HepG2 (cell line): ENCODE results near the gene TRIM54. TPM values are rescaled to one million over a fixed set of nuclear protein-coding genes. Genes with fewer than 3 reads are reported as not detected.

Experiments
- ATAC-seq: fragments of 200-7000 bp; cut with Tn5 transposase; 3 replicates; pipeline ENCODE4 v1.9.1; 2020; ENCODE audit warnings: mild to moderate bottlenecking, moderate library complexity
- BruUV-seq: library from RNA; stranded (reverse); fragments of 400-500 nt; replicated peaks from 2 replicates; lab custom pipeline; 2021; lab: Mats Ljungman, UMichigan
- CTCF ChIA-PET: fragments of 300-600 bp; formaldehyde crosslinking; extraction: SDS; loops from one replicate; lab custom pipeline; 2021; ENCODE audit warnings: low total read pairs, inconsistent platforms, low intra/inter-chr PET ratio; lab: Yijun Ruan, JAX
- POLR2A ChIA-PET: fragments of 350-600 bp; sonication (Branson Sonifier 250); formaldehyde crosslinking; loops from one replicate; lab custom pipeline; 2020; ENCODE audit warnings: antibody characterized with exemption, inconsistent platforms; lab: Yijun Ruan, JAX
- DNase-seq: peaks from one replicate; pipeline ENCODE4 v3.0.0-alpha.2; 2015; ENCODE audit warnings: low spot score
- FAIRE-seq: peaks from 3 replicates; lab custom pipeline; 2011; peaks lifted over from hg19 to GRCh38; lab: Jason Lieb, UNC
- H2AFZ ChIP-seq: one replicate; pipeline ENCODE4 v1.6.1; 2011; ENCODE audit warnings: low read length, inconsistent platforms
- H3K27ac ChIP-seq: fragments of 300-600 bp; 3 replicates; pipeline ENCODE4 v1.8.0; 2011; ENCODE audit warnings: mixed run types, mild to moderate bottlenecking, mixed read lengths, low read length, inconsistent platforms; ENCODE audit not compliant: insufficient read depth; ENCODE audit errors: extremely low read length
- H3K27me3 ChIP-seq, 2 experiments: fragments of 200-600 bp in 1 of 2; 2 replicates in 1 of 2; 3 replicates in 1 of 2; pipeline versions ENCODE4 v1.6.0 to v1.8.0; 2011; ENCODE audit warnings: low read length in 2 of 2, mild to moderate bottlenecking in 2 of 2, moderate library complexity in 2 of 2, inconsistent platforms in 1 of 2; ENCODE audit not compliant: insufficient read depth in 2 of 2, control insufficient read depth in 1 of 2
- H3K36me3 ChIP-seq, 2 experiments: fragments of 200-600 bp in 1 of 2; replicated peaks in 1 of 2; 2 replicates in 1 of 2; 3 replicates in 1 of 2; pipeline versions ENCODE4 v1.5.1 to v1.8.0; 2011; ENCODE audit warnings: low read length in 2 of 2, inconsistent platforms in 1 of 2; ENCODE audit not compliant: insufficient read depth in 2 of 2, control insufficient read depth in 1 of 2
- H3K4me1 ChIP-seq: 2 replicates; pipeline ENCODE4 v1.5.1; 2012; ENCODE audit warnings: low read length, inconsistent platforms; ENCODE audit not compliant: insufficient read depth
- H3K4me2 ChIP-seq: 2 replicates; pipeline ENCODE4 v1.6.0; 2011; ENCODE audit warnings: low read depth, low read length, inconsistent platforms
- H3K4me3 ChIP-seq, 3 experiments: fragments of 200-600 bp in 1 of 3; sonication (generic), shearing (Covaris generic) in 1 of 3; replicated peaks in 1 of 3; 2 replicates each; pipeline ENCODE4 v1.5.1; 2011 to 2016; ENCODE audit warnings: low read length in 3 of 3, inconsistent platforms in 2 of 3, low read depth in 2 of 3, mild to moderate bottlenecking in 2 of 3, control low read depth in 1 of 3, mixed read lengths in 1 of 3; ENCODE audit not compliant: insufficient read depth in 1 of 3
- H3K79me2 ChIP-seq: one replicate; pipeline ENCODE4 v1.6.1; 2011; ENCODE audit warnings: low read length, inconsistent platforms; ENCODE audit not compliant: insufficient read depth
- H3K9ac ChIP-seq: 2 replicates; pipeline ENCODE4 v1.6.0; 2011; ENCODE audit warnings: mild to moderate bottlenecking, low read depth, low read length, inconsistent platforms; ENCODE audit not compliant: insufficient read depth
- H3K9me3 ChIP-seq: 2 replicates; pipeline ENCODE4 v1.5.1; 2012; ENCODE audit warnings: mild to moderate bottlenecking, low read length
- H4K20me1 ChIP-seq: 2 replicates; pipeline ENCODE4 v1.6.0; 2011; ENCODE audit warnings: inconsistent platforms, mild to moderate bottlenecking, low read length, moderate library complexity; ENCODE audit not compliant: insufficient read depth
- ARNT2 ChIP-seq: sonication (generic); formaldehyde crosslinking; IDR thresholded peaks from 2 replicates; pipeline ENCODE4 v1.8.0; 2022; ENCODE audit warnings: mild to moderate bottlenecking, low read depth, missing genetic modification reagents, moderate library complexity
- BCLAF1 ChIP-seq: fragments of 450-650 bp; IDR thresholded peaks from 2 replicates; pipeline ENCODE4 v1.6.1; 2017; ENCODE audit warnings: mild to moderate bottlenecking
- CBX2 ChIP-seq, 2 experiments: fragments of 200-600 bp in 1 of 2; sonication (generic); formaldehyde crosslinking in 1 of 2; IDR thresholded peaks; 2 replicates each; pipeline versions ENCODE4 v1.7.0 to v1.8.1; 2018 to 2022; ENCODE audit warnings: low read depth in 2 of 2, low read length in 1 of 2, mild to moderate bottlenecking in 1 of 2, missing genetic modification reagents in 1 of 2
- CHD2 ChIP-seq: IDR thresholded peaks from 2 replicates; pipeline ENCODE4 v1.6.1; 2011; ENCODE audit warnings: low read depth, low read length, improper control_type of control experiment
- FOXO1 ChIP-seq: sonication (generic); formaldehyde crosslinking; IDR thresholded peaks from 2 replicates; pipeline ENCODE4 v1.4.0; 2020; ENCODE audit warnings: missing genetic modification reagents
- HDAC6 ChIP-seq: fragments of 200-600 bp; sonication (generic); IDR thresholded peaks from 2 replicates; pipeline ENCODE4 v1.7.0; 2017; ENCODE audit warnings: mild to moderate bottlenecking, antibody characterized with exemption, low read length, low read depth
- HIVEP1 ChIP-seq: sonication (generic); formaldehyde crosslinking; IDR thresholded peaks from 2 replicates; pipeline ENCODE4 v1.4.0; 2020; ENCODE audit warnings: mild to moderate bottlenecking, missing genetic modification reagents
- MED8 ChIP-seq: sonication (generic); formaldehyde crosslinking; IDR thresholded peaks from 2 replicates; pipeline ENCODE4 v1.8.1; 2023; ENCODE audit warnings: mild to moderate bottlenecking, missing genetic modification reagents; ENCODE audit not compliant: insufficient replicate concordance
- NFIB ChIP-seq: sonication (generic); formaldehyde crosslinking; IDR thresholded peaks from 2 replicates; pipeline ENCODE4 v1.9.0; 2021; ENCODE audit warnings: missing genetic modification reagents, mild to moderate bottlenecking, borderline replicate concordance
- POLR2A ChIP-seq, 2 experiments: IDR thresholded peaks; 2 replicates each; pipeline ENCODE4 v1.6.1; 2011; ENCODE audit warnings: low read depth in 2 of 2, low read length in 2 of 2, mild to moderate bottlenecking in 1 of 2, moderate library complexity in 1 of 2; ENCODE audit not compliant: insufficient read depth in 1 of 2
- RELA ChIP-seq: sonication (generic); formaldehyde crosslinking; IDR thresholded peaks from 2 replicates; pipeline ENCODE4 v1.4.0; 2020; ENCODE audit warnings: missing genetic modification reagents
- SNAPC2 ChIP-seq: sonication (generic); formaldehyde crosslinking; IDR thresholded peaks from 2 replicates; pipeline ENCODE4 v1.8.1; 2022; ENCODE audit warnings: mild to moderate bottlenecking, missing genetic modification reagents
- ZBTB1 ChIP-seq: sonication (generic); formaldehyde crosslinking; IDR thresholded peaks from 2 replicates; pipeline ENCODE4 v1.4.0; 2020; ENCODE audit warnings: missing genetic modification reagents, borderline replicate concordance
- ZNF672 ChIP-seq: sonication (generic); formaldehyde crosslinking; IDR thresholded peaks from 2 replicates; pipeline ENCODE4 v1.8.1; 2022; ENCODE audit warnings: missing genetic modification reagents
- ZNF687 ChIP-seq: sonication (generic); formaldehyde crosslinking; IDR thresholded peaks from 2 replicates; pipeline ENCODE4 v1.5.1; 2020; ENCODE audit warnings: mild to moderate bottlenecking, missing genetic modification reagents, moderate library complexity
- ZNF768 ChIP-seq: sonication (generic); formaldehyde crosslinking; IDR thresholded peaks from 2 replicates; pipeline ENCODE4 v1.4.0; 2020; ENCODE audit warnings: missing genetic modification reagents
- ZNF790 ChIP-seq: sonication (generic); formaldehyde crosslinking; IDR thresholded peaks from 2 replicates; pipeline ENCODE4 v1.8.0; 2022; ENCODE audit warnings: missing genetic modification reagents, mild to moderate bottlenecking, borderline replicate concordance
- ZSCAN25 ChIP-seq: sonication (generic); formaldehyde crosslinking; IDR thresholded peaks from 2 replicates; pipeline ENCODE4 v1.8.0; 2022; ENCODE audit warnings: mild to moderate bottlenecking, missing genetic modification reagents
- WGBS: methylation state at CpG from one replicate; pipeline ENCODE4 v1.1.6; 2017; ENCODE audit warnings: low lambda C conversion rate; 5-methylcytosine and 5-hydroxymethylcytosine counted together
- in situ Hi-C: cut with HindIII; loops from 2 replicates; pipeline ENCODE4 v1.10.0; 2017; ENCODE audit warnings: low pct_unique_long_range_greater_than_20kb; ENCODE audit not compliant: extremely low pct_ligation_motif_present
- intact Hi-C: fragments of 100-400 bp; cut with micrococcal nuclease; formaldehyde crosslinking; loops from one replicate; pipeline ENCODE4 v1.10.0; 2022; ENCODE audit not compliant: unreplicated experiment
- polyA plus RNA-seq, 8 experiments: library from polyadenylated mRNA; depleted of rRNA in 3 of 8; stranded (reverse) in 7 of 8; unstranded in 1 of 8; fragments of >200 nt; fragmentation: Illumina TruSeq in 4 of 8; extraction: Trizol in 4 of 8; gene quantifications; 2 replicates each; pipeline versions ENCODE4 v1.2.1 to v1.2.3, GENCODE V29; 2011 to 2016; ENCODE audit warnings: low read depth in 4 of 8, missing spikeins in 1 of 8, mixed read lengths in 1 of 8; ENCODE audit not compliant: insufficient read depth in 1 of 8
- total RNA-seq, 5 experiments: library from RNA; depleted of rRNA; stranded (reverse); fragments of >200 nt; fragmentation: Illumina TruSeq; extraction: Trizol; gene quantifications; 2 replicates each; pipeline ENCODE4 v1.2.3, GENCODE V29; 2016; ENCODE audit warnings: low read depth in 1 of 5

Gene TRIM54
- total and polyA plus RNA-seq, 2 of the 13 experiments (the other 11 are each of a cell fraction or from before 2014, with no cell fraction given), result 0.07 to 0.13 TPM

GRCh38 chr2:27291865-27292264 is 9.6 kb downstream of the TRIM54 start:
- Histone ChIP-seq H3K4me1 (peaks cover 82% of the 10 kb centered on the region), H3K9ac (no peak overlapping the region), H3K36me3 (no peaks in the 10 kb centered on the region), H3K9me3 (no peaks in the 10 kb centered on the region), H3K27ac (no peak overlapping the region), H4K20me1 (no peaks in the 10 kb centered on the region), H3K4me2 (peak overlapping the region; percentile 92), H2AFZ (no peak overlapping the region), H3K27me3 (no peaks in the 10 kb centered on the region), H3K79me2 (no peaks in the 10 kb centered on the region), H3K4me3 (peak overlapping the region; percentile 13 to 52 (median 25); a peak in 2 of 6 replicates)
- in situ Hi-C loops (no loop called here), intact Hi-C loops (loop anchor here (1.0 to 5.0 kb wide), 2 partner anchors 27 to 195 kb away; no protein-coding TSS in a partner anchor)
- CTCF ChIA-PET, result interaction anchor here (1.1 kb wide), 1 partner anchor 193 kb away, joined by 3 read pairs; no protein-coding TSS in a partner anchor
- FAIRE-seq (peak; percentile 67), ATAC-seq (peak; percentile 78), DNase-seq (peak; percentile 44)
- POLR2A ChIA-PET, result interaction anchor here (1.0 to 3.3 kb wide), 4 partner anchors 11 to 78 kb away, joined by 3 to 22 read pairs (median 4); no protein-coding TSS in a partner anchor
- 2% methylated on average over 6 of the region's 6 CpGs for WGBS
- no TSS peak for BruUV-seq
- TF ChIP-seq MED8 (no peak), ZNF687 (CRISPR knock-in tag) (0 out of 2 replicates have a peak, but pooled peaks have one; percentile 17), FOXO1 (CRISPR knock-in tag) (0 out of 2 replicates have a peak, but pooled peaks have one; percentile 17), HIVEP1 (CRISPR knock-in tag) (no peak), ARNT2 (CRISPR knock-in tag) (no peak), HDAC6 (no peak), ZSCAN25 (CRISPR knock-in tag) (peak; percentile 88), BCLAF1 (no peak), CBX2 (IDR thresholded peaks at IDR 0.05; ENCODE audit: low read depth, low read length) (no peak), CBX2 (CRISPR knock-in tag; IDR thresholded peaks at IDR 0.05; ENCODE audit: low read depth) (no peak), ZNF790 (CRISPR knock-in tag) (no peak), CHD2 (no peak), ZBTB1 (no peak), SNAPC2 (CRISPR knock-in tag) (no peak), NFIB (CRISPR knock-in tag) (no peak), RELA (no peak), ZNF768 (0 out of 2 replicates have a peak, but pooled peaks have one; percentile 16), POLR2A (IDR thresholded peaks at IDR 0.05; ENCODE audit: insufficient read depth in 1 of 2, low read depth in 2 of 2, low read length in 2 of 2) (no peak), ZNF672 (CRISPR knock-in tag) (no peak)
